DND-41 (cell line): Measurements from ENCODE around the gene CCR6.
"Not testable (repeated sequence)": the region's sequence is repeated elsewhere in the genome, so short reads cannot be mapped to it uniquely, and the experiment has no call there.

Source experiments
- ATAC-seq: fragments of 200-7000 bp; cut with Tn5 transposase; 3 replicates; pipeline ENCODE4 v1.9.1; 2021; ENCODE audit warnings: low read depth; ENCODE audit not compliant: insufficient read depth
- DNase-seq: peaks from one replicate; pipeline ENCODE4 v3.0.0-alpha.2; 2020
- H2AFZ ChIP-seq: 2 replicates; pipeline ENCODE4 v1.6.0; 2012; ENCODE audit warnings: low read depth, low read length
- H3K27ac ChIP-seq: 2 replicates; pipeline ENCODE4 v1.5.1; 2012; ENCODE audit warnings: low read length, inconsistent platforms
- H3K27me3 ChIP-seq: fragments of 200-600 bp; sonication (generic); 2 replicates; pipeline ENCODE4 v1.6.0; 2012; ENCODE audit warnings: low read length, mild to moderate bottlenecking, inconsistent platforms; ENCODE audit not compliant: insufficient read depth, poor library complexity
- H3K36me3 ChIP-seq: 2 replicates; pipeline ENCODE4 v1.5.1; 2012; ENCODE audit warnings: low read length, inconsistent platforms; ENCODE audit not compliant: insufficient read depth
- H3K4me1 ChIP-seq: 2 replicates; pipeline ENCODE4 v1.5.1; 2012; ENCODE audit warnings: mild to moderate bottlenecking, low read length; ENCODE audit not compliant: insufficient read depth
- H3K4me2 ChIP-seq: 2 replicates; pipeline ENCODE4 v1.6.0; 2012; ENCODE audit warnings: mild to moderate bottlenecking, moderate library complexity, low read length, inconsistent platforms; ENCODE audit not compliant: insufficient read depth
- H3K4me3 ChIP-seq, 2 experiments: fragments of 200-600 bp in 1 of 2; shearing (Covaris generic) in 1 of 2; 2 replicates each; pipeline ENCODE4 v1.5.1; 2012 to 2016; ENCODE audit warnings: inconsistent platforms in 2 of 2, low read length in 2 of 2, mild to moderate bottlenecking in 2 of 2, low read depth in 1 of 2, moderate library complexity in 1 of 2
- H3K79me2 ChIP-seq: 2 replicates; pipeline ENCODE4 v1.6.0; 2012; ENCODE audit warnings: low read length, inconsistent platforms; ENCODE audit not compliant: insufficient read depth
- H3K9ac ChIP-seq: 2 replicates; pipeline ENCODE4 v1.6.0; 2012; ENCODE audit warnings: low read depth, mild to moderate bottlenecking, inconsistent platforms, low read length, moderate library complexity
- H3K9me3 ChIP-seq: 2 replicates; pipeline ENCODE4 v1.5.1; 2012; ENCODE audit warnings: low read length, moderate library complexity, mild to moderate bottlenecking, inconsistent platforms; ENCODE audit not compliant: insufficient read depth, severe bottlenecking
- H4K20me1 ChIP-seq: 2 replicates; pipeline ENCODE4 v1.6.0; 2012; ENCODE audit warnings: low read length; ENCODE audit not compliant: insufficient read depth
- CTCF ChIP-seq: IDR thresholded peaks from 2 replicates; pipeline ENCODE4 v1.5.1; 2012; ENCODE audit warnings: borderline replicate concordance, low read length, moderate library complexity, mild to moderate bottlenecking; ENCODE audit not compliant: poor library complexity, severe bottlenecking; ENCODE audit errors: extremely low read depth
- EZH2 ChIP-seq: IDR thresholded peaks from 3 replicates; pipeline ENCODE4 v1.6.1; 2012; ENCODE audit warnings: borderline replicate concordance, low read depth, mild to moderate bottlenecking, moderate library complexity, low read length, inconsistent platforms; ENCODE audit not compliant: severe bottlenecking

CCR6 gene

GRCh38 chr6:167078745-167079144 is 44.2 kb upstream of the CCR6 start:
- TF ChIP-seq EZH2 (no peak), CTCF (no peak)
- H3K36me3 ChIP-seq = no peaks in the 10 kb centered on the region
- H3K27ac ChIP-seq = no peak overlapping the region
- no peaks in the 10 kb centered on the region for H4K20me1 ChIP-seq
- no peak for ATAC-seq
- H3K4me2 ChIP-seq = no peak overlapping the region
- H3K4me3 ChIP-seq = no peak overlapping the region
- no peaks in the 10 kb centered on the region for H3K9me3 ChIP-seq
- H3K27me3 ChIP-seq = no peaks in the 10 kb centered on the region
- H3K9ac ChIP-seq = no peak overlapping the region
- no peak overlapping the region for H2AFZ ChIP-seq
- no peaks in the 10 kb centered on the region for H3K4me1 ChIP-seq
- DNase-seq = no peak
- no peaks in the 10 kb centered on the region for H3K79me2 ChIP-seq

GRCh38 chr6:167079853-167080297 is 43.0 kb upstream of the CCR6 start:
- H3K79me2 ChIP-seq = no peaks in the 10 kb centered on the region
- no peaks in the 10 kb centered on the region for H3K27me3 ChIP-seq
- no peak overlapping the region for H3K4me3 ChIP-seq
- no peak overlapping the region for H2AFZ ChIP-seq
- no peaks in the 10 kb centered on the region for H3K36me3 ChIP-seq
- TF ChIP-seq EZH2 (no peak), CTCF (no peak)
- no peak overlapping the region for H3K9ac ChIP-seq
- no peaks in the 10 kb centered on the region for H4K20me1 ChIP-seq
- DNase-seq (no peak), ATAC-seq (no peak)
- H3K9me3 ChIP-seq = no peaks in the 10 kb centered on the region
- no peak overlapping the region for H3K4me2 ChIP-seq
- H3K27ac ChIP-seq = no peak overlapping the region
- no peaks in the 10 kb centered on the region for H3K4me1 ChIP-seq

DNA sequence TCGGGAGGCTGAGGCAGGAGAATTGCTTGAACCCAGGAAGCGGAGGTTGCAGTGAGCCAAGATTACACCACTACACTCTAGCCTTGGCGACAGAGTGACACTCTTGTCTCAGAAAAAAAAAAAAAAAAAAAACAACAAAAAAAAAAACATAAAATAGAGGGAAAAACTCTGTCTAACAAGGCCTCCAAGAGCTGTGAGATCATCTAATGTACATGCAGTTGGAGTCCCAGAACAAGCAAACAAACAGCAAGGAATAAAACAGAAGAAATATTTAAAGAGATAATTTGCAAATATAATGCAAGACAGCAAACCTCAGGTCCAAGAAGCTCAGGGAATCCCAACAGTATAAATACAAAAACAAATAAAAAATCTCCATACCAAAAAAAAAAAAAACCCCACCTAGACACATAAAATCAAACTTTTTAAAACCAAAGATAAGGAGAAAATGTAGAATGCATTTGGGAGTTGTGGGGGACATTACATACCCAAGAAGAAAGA is 35.0 kb upstream of the CCR6 start:
- DNase-seq = no peak
- Histone ChIP-seq H3K27me3 (no peaks in the 10 kb centered on the region), H2AFZ (no peak overlapping the region), H3K4me1 (no peaks in the 10 kb centered on the region), H3K9ac (no peak overlapping the region), H3K27ac (no peak overlapping the region), H3K4me3 (no peak overlapping the region), H4K20me1 (no peaks in the 10 kb centered on the region), H3K9me3 (peaks cover 5% of the 10 kb centered on the region), H3K4me2 (no peak overlapping the region), H3K36me3 (no peaks in the 10 kb centered on the region), H3K79me2 (no peaks in the 10 kb centered on the region)
- TF ChIP-seq CTCF (no peak), EZH2 (no peak)
- ATAC-seq = no peak

GRCh38 chr6:167088741-167089140 is 34.2 kb upstream of the CCR6 start:
- not testable (repeated sequence) for H3K27ac ChIP-seq, H3K27me3 ChIP-seq, H3K79me2 ChIP-seq, H3K9me3 ChIP-seq, DNase-seq, H3K4me1 ChIP-seq, ATAC-seq, H3K36me3 ChIP-seq, H2AFZ ChIP-seq, H3K4me2 ChIP-seq, H3K9ac ChIP-seq, H3K4me3 ChIP-seq, H4K20me1 ChIP-seq
